HG02798 (cell line): ENCODE results near the gene ILDR1.

Experiments
- ATAC-seq: cut with Tn5 transposase; IDR thresholded peaks from one replicate; pipeline ENCODE4 v1.9.1; 2021; ENCODE audit warnings: mild to moderate bottlenecking; ENCODE audit not compliant: unreplicated experiment, poor library complexity

ILDR1 gene

GRCh38 chr3:122021037-122021436 lies 1.0 kb downstream of the ILDR1 start:
- ATAC-seq: no peak

GRCh38 chr3:122019493-122019892 lies 2.6 kb downstream of the ILDR1 start:
- peak; percentile 31 for ATAC-seq

DNA sequence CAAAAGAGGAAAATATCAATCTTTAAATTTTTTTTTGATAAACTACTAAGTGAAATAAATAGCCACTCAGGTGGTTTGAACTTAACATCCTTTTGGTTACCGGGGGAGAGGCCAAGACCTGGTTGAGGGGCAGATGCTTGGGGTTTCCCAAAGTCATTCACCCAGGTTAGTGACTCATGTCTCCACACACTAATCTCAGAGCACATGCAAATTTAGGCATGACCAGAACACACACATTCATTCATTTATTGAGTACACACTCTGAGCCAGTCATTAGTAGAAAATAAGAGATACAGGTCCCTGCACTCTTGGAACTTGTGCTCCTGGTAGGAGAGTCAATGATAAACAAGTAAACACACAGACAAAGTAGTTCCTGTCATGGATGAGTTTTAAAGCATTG lies 7.3 kb downstream of the ILDR1 start:
- peak; percentile 85 for ATAC-seq

DNA sequence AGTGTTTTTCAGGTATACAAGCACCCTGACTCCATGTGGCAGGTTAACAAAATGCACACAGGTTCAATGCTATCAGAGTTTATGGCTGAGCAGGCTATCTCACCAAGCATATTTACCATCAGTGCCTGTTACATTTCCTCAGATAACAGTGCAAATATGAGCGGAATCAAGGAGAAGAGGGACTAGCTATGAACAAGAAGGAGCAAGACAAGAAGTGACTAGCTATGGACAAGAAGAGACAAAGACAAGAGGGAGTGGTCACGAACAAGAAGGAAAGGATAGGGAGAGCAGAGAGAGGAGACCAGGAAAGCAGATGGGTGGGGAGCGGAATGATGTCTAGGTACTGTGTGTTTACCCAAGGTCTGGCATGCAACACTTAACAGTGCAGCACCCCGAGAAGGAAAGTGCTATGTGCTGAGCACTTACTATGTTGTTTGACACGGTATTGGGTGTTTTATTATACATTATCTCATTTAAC lies 8.6 kb downstream of the ILDR1 start:
- no peak for ATAC-seq

- no peak for ATAC-seq
Observed at GRCh38 chr3:122012821-122013220, 9.2 kb downstream of the ILDR1 start.

- ATAC-seq: no peak
Observed at GRCh38 chr3:122011396-122011795, 10.7 kb downstream of the ILDR1 start.

DNA sequence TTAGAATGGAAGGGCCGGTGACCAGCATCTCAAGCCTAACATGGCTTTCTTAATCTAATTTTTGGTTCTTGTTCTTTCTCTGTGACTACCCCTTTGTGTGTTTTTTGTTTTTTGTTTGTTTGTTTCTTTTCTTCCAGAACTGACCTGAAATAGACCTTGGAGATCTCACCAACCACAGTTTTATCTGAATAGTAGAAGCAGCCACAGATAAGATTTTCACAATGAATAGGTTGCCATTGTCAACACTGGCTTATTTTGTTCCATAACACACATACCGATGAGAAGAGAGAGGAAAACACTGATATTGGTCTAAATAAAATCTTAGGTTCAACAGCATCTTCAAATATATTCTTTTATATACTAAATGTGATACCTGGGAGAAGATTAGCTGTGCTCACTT lies 11.5 kb downstream of the ILDR1 start:
- no peak for ATAC-seq

GRCh38 chr3:122008166-122008565 lies 13.9 kb downstream of the ILDR1 start:
- no peak for ATAC-seq

DNA sequence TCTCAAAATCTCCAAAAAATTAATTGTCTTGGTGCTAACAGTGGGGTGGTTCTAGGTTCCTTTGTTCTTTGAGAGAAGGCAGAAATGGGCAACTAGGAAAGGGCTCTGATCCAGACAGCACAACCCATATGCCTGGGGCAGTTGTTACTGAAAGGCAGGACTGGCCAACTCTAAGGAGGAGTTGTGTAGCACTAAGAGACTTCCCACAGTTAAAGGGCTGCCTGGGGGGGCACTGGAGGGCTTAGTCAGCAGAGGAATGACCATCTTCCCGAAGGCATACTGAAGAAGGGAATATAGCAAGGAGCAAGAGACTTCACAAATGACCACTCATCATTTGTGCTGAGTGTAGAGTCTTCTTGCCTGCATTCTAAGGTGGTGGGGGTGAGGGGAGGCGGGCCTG lies 15.8 kb downstream of the ILDR1 start:
- no peak for ATAC-seq

DNA sequence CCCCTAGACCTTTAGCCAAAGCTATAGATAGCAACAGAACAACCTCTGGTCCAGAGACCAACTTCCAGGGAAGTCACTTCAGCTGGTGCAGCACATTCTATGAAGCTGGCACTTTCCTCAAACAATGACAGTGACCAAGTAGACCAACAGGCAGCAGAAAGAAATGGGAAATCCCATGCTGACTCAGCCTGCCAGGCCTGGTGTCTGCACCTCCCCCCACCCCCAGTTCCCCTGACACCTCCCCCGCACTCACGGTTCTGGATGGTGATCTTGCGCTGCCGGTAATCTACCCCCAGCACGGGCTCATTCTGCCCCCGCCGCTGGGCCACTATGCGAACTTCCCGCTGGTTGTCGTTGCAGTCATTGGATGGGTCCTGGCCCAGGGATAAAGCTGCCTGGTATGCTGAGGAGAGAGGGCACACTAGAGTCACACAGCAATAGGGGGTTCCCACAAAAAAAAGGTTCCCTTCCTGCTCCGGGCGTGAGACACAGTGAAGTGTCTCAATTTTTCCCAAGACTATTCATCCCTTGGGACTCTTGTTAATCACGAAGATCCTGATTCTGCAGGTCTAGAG lies 17.0 kb downstream of the ILDR1 start:
- peak; percentile 52 for ATAC-seq

GRCh38 chr3:122004107-122004506 lies 17.9 kb downstream of the ILDR1 start:
- ATAC-seq: no peak

DNA sequence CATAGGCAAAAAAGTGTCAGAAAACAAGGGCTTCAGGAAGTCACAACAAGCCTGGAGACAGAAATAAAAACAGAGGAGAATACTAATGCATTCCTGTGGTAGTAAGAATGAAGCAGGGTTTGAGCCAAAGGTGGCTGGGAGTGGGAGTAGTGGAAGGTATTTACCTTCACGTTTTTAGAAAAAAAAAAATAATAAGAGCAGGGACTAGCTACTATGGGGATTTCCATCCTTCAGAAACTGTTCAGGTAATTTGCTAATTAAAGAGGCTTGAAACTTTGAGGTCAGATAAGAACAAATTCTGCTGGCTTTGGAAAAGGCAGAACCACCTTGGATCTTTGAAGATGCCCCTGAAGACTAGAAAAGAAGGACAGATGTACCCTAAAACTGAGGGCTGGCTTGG lies 18.4 kb downstream of the ILDR1 start:
- ATAC-seq: no peak

GRCh38 chr3:122003112-122003511 lies 18.9 kb downstream of the ILDR1 start:
- ATAC-seq: no peak

DNA sequence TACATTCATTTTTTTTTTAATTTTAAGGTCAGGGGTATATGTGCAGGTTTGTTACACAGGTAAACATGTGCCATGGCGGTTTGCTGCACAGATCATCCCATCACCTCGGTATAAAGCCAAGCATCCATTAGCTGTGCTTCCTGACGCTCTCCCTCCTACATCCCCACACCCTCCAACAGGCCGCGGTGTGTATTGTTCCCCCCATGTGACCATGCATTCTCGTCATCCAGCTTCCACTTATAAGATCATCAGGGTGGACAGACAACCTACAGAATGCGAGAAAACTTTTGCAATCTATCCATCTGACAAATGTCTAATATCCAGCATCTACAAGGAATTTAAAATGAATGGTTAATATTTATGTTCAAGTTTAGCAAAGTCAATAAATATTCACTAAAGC lies 19.4 kb downstream of the ILDR1 start:
- ATAC-seq: no peak

DNA sequence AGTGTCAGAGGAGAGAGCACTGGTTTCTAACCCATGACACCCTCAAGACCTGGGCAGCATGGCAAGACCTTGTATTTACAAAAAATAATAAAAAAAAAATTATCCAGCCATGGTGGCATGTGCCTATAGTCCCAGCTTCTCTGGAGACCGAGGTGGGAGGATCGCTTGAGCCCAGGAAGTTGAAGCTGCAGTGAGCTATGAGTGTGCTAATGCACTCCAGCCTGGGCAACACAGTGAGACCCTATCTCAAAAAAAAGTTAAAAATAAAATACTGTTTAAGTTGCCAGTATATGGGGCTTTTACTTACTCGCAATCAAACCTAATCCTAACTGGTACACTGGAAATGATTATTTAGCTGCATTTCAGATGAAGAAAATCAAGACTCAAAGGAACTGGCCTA lies 20.2 kb downstream of the ILDR1 start:
- no peak for ATAC-seq

DNA sequence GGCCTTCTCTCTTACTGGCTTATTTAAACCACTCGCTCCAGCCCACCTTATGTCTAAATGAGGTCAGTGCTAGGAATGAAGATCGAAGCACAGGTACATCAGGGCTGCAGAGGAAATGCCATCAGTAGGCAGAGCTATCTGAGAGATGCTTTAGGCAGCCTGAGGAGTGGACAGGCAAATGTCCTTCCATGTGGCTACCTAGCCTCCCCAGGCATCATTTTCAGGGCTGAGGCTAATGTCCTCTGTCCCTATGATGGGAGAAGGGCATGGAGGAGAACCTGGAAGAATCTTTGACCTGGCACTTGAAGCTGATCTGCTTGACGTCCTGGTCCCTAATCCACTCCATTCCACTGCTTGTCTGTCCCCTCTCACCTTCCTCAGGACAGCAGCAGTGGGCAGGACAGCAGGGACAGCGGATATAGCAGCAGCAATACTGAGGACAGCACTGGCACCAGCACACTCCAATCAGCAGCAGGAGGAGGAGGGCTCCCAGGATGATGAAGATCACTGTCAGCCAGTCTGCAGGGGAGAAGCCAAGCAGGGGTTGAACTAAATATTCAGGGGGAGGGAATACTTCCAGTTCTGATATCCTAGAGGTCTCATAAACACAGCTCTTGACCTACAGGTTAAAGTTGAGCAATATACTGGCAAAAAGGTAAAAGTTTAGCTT lies 21.0 kb downstream of the ILDR1 start:
- no peak for ATAC-seq

GRCh38 chr3:121999931-122000330 lies 22.1 kb downstream of the ILDR1 start:
- ATAC-seq: no peak

DNA sequence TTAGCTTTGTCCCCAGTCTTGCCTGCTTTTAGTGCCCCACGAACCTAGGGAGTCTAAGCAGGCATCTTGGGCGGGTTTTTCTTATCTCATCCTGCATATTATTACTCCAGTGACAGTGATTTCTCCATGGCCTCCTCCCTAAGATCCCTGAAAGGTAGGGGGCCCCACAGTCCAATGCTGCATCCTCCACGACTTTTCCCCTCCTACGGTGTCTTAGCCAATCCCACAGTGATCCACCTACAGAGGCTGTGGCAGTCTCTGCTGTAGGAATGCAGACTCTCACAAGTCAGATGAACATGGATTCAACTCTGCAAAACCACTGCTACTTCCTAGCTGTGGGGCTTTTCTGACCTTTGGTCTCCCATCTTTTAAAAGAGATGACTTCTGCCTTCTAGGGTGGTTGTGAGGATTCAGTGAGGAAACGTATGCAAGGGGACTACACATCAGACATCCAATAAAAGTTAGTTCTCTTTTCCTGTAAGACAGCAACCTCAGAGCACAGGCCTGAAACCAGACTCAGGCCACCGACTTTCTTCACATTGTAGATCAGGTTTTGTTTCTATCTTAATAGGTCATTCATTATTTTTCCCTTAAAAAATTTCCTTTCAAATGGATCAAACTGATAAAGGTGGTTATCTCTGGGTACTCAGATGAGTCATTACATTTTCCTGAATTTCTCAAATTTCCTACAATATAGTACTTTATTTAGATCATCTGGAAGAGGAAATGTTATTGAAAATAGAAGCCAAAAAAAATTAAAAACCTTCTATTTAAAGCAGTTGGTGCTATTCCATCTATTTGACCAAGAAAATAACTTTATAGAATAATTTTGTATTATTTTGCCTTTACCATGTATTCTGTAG lies 23.2 kb downstream of the ILDR1 start:
- ATAC-seq: peak; percentile 31

DNA sequence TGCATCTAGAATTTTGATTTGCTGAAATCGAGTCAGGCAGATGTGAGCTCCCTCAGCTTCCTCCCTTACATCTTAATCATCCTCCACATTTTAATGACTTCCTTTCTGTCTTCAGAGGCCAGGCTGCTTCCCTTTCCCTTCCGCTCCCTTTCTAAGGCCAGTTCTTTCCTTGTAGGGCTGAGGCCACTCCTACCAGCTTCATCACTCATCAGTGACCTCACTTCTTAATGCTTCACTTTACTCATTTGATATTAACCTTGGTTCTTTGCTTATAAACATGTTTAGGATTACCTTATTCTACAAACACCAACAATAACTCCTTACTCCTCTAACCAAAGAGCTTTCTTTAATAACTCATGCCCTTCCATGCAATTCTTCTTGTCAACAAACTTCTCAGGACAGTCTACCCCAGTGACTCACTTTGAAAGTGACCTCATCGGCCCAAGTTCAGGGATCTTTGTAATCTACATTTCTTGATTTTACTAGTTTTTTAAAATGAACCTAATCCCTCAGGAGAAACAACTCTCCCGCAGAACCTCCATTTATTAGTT lies 23.9 kb downstream of the ILDR1 start:
- no peak for ATAC-seq

DNA sequence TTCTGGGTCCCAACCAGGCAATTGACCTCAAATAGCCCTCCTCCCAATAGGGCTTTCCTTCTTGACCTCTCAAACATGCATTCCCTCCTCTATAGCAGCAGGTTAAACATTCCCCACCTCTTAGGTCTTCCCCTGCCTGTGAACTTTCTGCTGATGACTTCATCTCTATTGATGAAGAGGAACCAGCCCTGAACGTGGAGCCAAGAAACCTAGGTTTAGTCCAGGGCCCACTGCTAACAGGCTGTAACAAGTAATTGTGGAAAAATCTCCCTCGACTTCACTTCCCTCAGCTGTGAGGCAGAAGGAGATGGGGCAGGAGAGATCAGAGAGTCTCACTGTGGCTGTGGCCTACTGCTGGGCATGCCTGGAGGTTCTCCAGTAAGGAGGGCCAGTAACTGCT lies 24.7 kb downstream of the ILDR1 start:
- ATAC-seq: no peak

GRCh38 chr3:121996441-121996840 lies 25.6 kb downstream of the ILDR1 start:
- ATAC-seq: no peak
